GM18498 (cell line): ENCODE results near the gene USP13.

Source experiments
- ATAC-seq: cut with Tn5 transposase; IDR thresholded peaks from one replicate; pipeline ENCODE4 v1.9.1; 2021; ENCODE audit warnings: mild to moderate bottlenecking, moderate library complexity; ENCODE audit not compliant: unreplicated experiment

USP13 gene

DNA sequence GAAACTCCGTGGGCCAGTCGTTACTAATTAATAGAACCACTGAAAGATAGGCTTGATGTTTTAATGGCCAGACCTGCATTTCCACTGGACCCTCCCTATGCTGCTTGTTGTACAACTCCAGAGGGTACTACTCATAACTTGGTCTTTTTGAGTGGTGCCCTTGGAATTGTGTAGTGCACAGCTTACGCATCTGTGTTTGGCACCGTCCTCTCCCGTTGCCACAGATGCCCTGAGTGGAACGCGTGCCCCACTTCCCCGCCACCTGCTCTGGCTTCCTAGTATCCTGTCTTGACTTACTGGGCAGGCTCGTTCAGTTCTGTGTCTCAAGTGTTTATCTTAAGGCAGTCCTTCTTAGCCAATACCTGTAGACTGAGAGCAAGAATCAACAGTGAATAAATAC, 78.7 kb downstream of the USP13 start:
- ATAC-seq: no peak

DNA sequence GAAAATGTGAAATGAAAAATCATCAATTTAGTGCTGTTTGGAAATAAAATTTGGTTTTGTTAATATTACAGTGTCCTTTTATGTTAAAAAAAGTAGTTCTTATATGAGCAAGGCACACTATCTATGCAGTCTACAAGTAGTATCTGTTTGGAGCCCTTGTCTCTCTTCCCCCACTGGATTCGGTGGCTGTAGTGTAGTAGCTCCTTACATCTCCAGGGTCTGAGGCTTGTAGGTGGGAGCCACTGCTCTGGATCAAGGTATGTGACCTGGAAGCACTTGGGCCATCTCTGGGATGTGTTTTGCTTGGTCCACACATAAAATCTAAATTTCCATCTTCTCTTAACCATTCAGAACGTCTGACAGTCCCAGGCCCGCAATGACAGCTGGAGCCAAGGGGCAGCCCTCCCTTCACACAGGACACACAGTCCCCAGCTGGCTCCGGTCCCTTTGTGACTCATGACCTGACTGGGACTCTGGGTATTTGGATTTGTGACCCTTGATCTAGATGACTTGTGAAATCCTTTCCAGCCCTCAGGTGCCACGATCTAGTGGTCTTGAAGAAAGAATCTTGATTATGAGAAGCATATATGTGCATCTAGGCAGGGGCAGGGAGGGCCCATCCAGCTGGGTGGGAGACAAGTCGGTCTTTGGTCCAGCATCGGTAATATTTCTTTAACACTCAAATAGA, 80.0 kb downstream of the USP13 start:
- ATAC-seq: no peak

DNA sequence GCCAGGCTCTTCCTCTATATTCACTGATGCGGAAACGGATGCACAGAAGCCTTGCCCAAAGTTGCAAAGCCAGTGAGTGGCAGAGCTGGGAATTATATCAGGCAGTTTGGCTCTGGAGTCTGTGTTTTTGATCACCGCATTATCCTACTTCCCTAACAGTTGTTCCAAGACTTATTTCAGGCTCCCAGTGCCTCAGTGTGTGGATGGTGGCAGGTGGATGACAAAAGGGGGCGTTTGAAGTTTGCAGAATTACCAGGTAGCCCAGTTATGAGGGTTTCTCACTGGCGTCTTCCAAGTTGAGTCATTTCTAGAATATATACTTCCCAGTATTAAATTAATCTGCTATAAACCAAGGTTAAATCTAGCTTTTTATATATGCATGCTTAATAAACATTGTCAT, 81.0 kb downstream of the USP13 start:
- no peak for ATAC-seq

DNA sequence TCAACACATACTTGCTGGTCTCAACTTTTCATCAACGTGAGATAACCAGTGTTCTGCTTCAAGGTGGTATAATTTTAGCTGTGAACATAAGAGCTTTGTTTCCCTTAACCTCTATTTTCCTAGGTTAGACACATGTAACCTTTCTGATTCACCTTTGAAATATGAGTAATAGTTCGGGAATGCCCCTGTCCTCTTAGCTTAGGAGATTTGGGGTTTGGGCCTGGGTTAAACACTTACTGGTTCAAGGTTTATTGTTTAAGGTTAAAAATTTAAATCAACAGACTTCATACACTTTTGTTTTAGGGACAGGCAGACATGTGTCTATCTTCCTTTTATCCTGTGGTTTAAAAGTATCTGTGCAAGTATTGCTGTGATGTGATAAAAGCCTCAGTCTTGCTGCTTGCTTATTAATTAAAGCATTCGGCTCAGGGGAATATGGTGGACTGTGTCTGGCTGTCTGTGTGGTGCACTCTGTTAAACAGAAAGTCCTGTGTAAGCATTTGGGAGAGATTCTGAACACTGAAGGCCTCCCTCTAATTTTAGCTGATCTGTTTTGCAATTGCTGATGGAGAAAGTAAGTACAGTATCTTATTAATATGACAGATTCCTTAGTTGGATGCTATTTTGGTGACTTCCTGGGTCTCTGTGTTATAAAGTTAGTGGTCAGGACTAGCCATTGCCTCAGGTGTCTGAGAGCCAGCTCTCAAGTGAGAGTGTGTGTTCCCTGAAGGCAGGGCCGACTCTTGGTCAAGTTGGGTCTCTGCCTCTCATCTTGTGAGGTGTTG, 81.8 kb downstream of the USP13 start:
- no peak for ATAC-seq

DNA sequence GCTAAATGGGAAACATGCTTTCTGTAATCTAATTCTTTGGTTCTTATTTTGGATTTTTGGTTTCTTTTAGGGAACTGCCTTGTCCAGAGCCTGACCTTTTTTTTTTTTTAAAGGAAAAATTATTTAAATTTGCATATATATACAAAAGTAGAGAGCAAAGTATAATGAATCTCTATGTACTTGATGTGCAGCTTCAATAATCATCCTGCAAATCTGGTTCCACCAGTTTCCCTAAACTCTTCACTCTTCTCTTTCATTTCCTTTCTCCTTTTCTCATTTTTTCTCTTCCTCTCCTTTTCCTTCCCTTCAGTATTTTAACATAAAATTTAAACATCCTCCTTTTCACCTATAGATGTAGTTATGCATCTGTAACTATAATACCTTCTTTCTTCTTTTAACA, 82.5 kb downstream of the USP13 start:
- ATAC-seq: no peak

DNA sequence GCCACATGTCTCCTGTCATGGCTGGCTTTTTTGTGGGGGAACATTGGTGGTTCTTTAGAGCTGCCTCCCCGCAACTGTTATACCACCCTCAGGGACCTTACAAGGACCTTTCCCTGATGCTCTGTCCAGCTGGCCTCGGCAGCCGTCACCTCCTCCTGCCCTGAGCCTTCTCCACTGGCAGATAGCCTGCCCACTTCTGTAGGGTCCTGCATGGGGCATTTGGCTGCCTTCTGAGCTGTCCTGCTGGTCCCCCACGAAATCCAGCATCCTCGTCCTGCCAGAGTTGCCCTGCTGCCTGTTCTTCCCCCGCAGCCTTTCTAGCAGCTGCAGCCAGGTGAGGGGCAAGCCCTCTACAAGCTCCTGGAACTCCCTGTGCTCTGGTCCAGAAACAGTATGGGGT, 86.2 kb downstream of the USP13 start:
- ATAC-seq: no peak

DNA sequence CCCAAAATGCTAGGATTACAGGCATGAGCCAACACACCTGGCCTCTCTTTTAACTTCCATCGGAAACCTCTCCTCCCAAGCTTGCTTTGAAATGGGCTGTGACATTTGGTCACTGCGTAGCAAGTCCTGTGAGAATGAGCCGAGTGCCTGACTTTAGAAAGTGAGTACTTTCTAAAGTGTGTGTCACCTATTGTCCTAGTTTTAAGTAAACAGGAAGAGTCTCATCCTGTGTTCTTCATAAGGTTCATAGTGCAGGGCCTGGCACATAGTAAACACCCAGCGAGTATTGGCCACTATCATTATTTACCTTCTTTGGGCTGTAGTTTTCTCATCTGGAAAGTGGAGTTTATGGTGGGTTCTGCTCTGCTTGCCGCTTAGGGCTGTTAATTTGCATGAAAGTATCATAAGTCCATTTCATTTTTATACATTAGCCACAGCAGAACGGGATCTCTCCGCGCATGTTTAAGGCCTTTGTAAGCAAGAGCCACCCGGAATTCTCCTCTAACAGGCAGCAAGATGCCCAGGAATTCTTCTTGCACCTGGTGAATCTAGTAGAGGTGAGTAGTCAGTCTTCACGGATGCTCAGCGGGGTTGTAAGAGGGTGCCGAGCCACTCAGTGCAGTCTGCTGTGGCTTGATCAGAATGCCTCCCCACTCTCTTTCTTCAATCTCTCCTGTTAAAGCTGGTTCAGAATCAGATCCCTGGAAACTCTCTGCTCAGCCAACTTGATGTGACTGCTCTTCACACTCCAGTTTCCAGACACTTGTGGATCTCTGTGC, 87.2 kb downstream of the USP13 start:
- no peak for ATAC-seq

DNA sequence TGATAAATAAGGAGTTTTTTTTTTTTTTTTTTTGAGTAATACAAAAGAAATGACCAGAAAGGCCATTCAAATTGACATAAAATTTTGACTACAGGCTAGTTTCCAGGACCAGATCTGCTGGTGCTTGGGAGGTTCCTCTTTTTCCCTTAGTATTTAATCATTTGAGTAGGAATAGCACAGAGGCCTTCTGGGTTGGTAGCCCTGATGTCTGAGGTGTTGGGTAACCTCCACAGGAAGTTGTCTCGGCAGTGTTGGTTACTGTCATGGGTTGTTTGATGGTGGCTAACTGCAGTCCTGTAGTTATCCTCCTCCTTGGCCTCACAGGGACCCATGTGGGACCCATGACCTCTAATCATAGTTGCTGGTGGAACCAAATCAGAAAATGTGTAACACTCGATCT, 91.1 kb downstream of the USP13 start:
- ATAC-seq: no peak

DNA sequence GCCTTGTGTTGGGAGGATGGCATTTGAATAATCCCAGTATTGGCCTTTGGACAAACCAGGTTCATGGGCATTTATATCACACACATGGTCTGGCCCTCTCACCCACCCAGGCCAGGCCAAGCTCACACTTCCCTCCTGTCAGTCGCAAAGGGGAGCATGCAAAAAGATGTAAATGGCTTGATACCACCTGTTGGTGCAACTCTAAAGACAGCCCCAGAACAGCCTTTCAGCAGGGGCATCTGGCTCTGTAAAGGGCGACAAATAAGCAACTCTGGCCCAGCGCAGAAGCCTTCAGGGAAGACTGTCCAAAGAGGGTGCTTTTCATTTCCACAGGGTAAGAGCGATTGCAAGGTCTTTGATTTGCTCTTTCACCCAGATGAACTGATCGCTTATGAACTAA, 91.8 kb downstream of the USP13 start:
- no peak for ATAC-seq

DNA sequence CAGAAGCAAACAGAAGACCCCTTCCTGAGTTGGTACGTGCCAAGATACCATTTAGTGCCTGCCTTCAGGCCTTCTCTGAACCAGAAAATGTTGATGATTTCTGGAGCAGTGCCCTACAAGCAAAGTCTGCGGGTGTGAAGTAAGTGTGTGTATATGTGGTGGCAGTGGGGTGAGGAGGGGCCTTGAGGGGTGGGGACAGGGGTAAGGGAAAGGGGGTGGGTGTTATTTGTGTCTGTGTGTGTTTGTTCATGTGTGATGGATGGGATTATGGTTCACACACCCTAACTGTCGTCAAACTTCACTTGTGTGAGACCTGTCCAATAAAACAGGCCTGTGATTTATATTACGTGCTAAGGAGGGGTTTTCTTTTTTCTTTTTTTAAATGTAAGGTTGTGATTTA, 92.2 kb downstream of the USP13 start:
- ATAC-seq: no peak

DNA sequence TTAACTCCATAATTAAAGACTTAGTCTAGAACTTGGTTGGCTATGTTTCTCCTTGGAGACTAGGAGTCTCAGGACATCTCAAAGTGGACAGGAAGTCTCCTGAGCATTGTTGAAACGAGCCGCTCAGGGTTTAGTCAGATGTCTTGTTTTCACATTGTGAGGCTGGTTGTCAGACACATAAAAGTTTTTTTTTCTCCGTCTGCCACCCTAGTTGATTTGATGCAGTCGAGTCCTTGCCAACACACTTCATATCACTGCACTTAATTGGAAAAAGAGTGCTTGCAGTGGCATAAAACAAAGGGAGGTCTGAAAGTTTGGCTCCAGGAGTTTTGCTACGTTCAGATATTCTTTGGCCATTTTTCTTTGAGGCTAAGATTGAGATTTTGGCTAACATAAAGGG, 92.9 kb downstream of the USP13 start:
- ATAC-seq: no peak

DNA sequence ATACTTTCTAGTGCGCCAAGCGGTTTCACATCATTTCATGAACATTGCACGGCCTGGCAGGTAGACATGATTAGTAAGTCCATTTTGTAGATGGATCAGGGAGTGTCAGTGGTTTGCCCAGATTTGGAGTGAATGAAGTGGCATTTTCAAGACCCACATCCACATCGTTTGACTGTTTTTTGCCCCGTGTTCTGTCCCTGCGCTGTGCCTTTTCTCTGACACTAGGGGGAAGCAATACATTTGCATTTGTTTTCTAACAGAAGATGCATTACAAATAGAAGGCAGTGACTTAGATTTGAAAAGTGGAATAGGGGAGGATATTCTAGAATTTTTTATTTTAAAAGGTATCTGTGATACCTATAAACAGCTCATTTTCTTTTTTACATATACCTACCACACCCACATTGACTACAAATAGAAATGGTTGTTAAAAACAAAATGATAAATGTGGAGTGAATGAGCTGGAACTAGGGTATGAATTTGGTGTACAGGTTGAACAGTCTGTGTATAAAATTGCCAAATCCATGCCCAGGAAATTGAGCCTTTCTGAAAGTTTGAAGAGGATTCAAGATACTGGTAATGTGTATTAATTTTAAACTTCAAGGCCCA, 98.0 kb downstream of the USP13 start:
- peak; percentile 68 for ATAC-seq

DNA sequence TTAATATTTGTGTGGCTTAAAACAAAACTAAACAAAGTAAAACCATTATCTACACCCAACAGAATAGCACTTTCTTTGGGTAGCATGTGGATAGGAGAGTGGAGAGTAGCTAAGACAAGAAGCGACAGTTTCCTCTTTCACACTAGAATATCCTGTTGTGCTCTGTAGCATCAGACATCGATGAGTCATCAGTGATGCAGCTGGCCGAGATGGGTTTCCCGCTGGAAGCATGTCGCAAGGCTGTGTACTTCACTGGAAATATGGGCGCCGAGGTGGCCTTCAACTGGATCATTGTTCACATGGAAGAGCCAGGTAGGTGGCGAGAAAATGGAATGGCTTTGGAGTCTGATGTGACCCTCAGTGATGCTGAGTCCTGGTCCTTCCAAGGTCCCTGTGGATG, 108.1 kb downstream of the USP13 start:
- ATAC-seq: no peak

DNA sequence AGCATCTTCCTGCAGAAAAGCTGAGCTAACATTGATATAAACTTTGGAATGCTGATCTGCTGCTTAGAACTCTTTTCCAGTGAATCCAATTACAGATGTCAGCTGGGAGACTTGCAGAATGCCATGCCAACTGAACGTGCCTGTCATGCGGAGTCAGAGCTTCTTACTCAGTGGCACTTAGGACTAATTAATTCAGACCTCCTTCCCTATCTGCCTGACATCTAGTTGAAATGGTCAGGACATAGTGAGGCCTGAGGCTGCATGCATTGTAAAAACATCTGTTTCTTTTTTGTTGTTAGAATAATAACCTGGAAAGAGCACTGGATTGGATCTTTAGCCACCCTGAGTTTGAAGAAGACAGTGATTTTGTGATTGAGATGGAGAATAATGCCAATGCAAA, 112.6 kb downstream of the USP13 start:
- no peak for ATAC-seq

DNA sequence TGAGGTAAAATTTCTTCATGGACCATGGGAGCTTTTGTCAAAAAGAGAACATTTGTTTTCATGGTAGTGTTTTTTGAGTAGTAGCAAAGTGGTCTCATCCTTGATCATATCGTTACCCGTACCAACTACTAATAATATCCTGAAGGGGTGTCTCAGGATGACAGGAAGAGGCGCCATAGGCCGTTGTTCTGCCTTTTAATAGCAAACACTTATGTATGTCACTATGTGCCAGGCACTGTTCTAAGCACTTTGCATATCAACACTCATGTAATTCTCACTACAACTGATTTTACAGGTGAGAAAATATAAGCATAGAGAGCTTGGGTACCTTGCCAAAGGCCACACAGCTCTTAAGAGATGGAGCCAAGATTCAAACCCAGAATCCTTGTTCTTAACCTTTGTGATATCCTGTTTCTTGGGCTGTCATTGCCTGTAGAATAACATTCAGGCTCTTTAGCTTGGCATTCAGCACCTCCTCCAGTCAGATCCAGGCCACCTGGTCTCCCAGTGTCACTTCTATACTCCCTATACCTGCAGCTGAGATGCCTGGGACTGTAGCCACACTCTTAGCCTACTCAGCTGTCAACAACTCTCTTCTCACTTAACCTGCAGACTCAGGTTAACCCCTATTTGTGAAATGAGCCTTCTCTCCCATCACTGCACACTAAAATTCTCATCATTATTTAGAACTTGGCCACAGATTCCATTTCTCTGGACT, 113.7 kb downstream of the USP13 start:
- ATAC-seq: no peak

DNA sequence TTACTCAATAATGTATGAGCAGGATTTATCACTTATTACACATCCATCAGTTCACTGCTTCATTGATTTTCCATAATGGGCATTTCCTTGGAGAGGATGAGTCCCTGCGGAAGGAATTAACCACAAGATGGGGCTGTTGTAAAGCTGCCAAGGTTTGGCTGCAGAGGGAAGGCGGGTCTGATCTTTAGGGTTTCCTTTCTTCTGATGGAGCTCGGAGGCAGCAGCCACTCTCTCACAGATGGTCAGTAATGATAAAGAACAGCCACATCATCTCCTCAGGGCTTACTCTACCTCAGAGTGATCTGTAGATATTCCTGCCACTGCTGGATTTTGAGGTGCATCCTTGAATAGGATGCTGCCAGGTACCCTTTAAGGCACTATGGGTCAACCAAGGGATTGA, 115.2 kb downstream of the USP13 start:
- no peak for ATAC-seq

DNA sequence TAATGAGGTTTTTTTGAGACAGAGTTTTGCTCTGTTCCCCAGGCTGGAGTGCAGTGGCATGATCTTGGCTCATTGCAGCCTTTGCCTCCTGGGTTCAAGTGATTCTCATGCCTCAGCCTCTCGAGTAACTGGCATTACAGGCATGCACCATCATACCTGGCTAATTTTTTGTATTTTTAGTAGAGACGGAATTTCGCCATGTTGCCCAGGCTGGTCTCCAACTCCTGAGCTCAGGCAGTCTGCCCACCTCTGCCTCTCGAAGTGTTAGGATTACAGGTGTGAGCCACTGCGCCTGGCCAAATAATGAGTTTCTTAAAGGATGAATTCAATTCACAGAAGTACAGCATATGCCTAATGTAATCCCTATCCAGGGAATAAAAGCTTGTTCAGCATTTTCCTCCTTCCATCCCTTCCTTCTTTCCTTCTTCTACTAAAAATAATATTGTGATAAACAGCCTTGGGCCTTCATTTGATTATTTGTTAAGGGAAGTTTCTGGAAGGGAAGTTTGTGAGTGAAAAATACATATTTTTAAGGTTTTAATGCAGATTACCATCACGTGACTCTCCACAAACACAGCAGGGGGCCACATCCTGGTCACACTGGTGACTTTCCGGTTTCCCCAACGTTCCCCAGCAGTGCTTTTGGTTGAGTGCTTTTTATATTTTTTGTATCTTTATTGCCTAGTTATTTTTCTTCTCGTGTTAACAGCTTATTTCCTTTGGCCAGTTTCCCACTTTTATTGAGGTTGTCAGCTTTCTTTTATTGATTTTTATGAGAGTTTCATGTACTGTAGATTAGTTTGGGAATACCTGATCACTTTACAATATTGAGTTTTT, 116.8 kb downstream of the USP13 start:
- no peak for ATAC-seq

DNA sequence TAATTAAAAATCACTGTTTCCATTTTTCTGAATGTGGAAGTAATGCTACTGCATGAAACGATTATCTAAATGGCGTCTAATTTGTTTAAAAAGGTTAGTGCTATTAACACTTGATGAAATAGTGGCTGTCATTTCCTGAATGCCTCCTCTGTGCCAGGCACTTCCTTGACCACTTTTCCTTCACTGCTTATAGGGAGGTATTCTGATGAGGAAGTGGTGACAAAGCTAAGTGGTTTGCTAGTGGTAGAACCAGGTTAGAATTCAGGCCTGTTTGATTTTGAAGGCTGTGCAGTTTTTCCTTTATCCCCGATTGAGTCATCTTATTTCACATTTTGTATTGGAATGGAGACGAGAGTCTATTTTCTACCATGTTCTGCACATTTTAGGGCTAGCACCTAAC, 119.0 kb downstream of the USP13 start:
- no peak for ATAC-seq

DNA sequence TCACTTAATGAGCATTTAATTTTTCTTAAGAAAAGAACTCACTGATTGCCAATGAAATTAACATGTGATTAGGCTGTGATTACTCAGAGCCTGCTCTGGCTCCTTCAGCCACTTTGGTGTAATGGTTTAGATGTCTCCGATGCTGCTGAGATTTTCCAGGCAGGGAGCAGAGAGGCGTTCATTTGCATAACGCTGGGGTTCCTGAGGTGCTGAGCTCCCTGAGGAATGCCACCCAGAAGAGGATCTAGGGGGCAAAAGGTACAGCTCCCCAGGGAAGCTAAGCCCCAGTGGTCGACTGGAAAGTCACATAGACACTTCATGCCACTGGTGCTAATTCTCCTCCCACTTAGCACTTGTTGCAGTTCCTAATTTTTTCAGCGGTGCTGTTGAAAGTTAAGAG, 119.5 kb downstream of the USP13 start:
- ATAC-seq: no peak
